GM19452 (cell line): ENCODE results near the gene WNT7A.
"Not testable (repeated sequence)": the region's sequence is repeated elsewhere in the genome, so short reads cannot be mapped to it uniquely, and the experiment has no call there.

Experiments used
- ATAC-seq: cut with Tn5 transposase; IDR thresholded peaks from one replicate; pipeline ENCODE4 v1.9.1; 2021; ENCODE audit not compliant: unreplicated experiment

The WNT7A gene

GRCh38 chr3:13866041-13866965 is 13.6 kb downstream of the WNT7A start:
- ATAC-seq, result no peak

GRCh38 chr3:13865581-13865980 is 14.3 kb downstream of the WNT7A start:
- no peak for ATAC-seq

- ATAC-seq, result no peak
These were observed 14.8 kb downstream of the WNT7A start for GRCh38 chr3:13865106-13865505.

- ATAC-seq, result no peak
These were observed 15.8 kb downstream of the WNT7A start for GRCh38 chr3:13863965-13864595.

GRCh38 chr3:13863382-13863952 is 16.4 kb downstream of the WNT7A start:
- ATAC-seq, result no peak

GRCh38 chr3:13861461-13861860 is 18.4 kb downstream of the WNT7A start:
- no peak for ATAC-seq

- ATAC-seq, result no peak
These were observed 19.9 kb downstream of the WNT7A start for GRCh38 chr3:13860001-13860400.

- ATAC-seq, result no peak
These were observed 20.9 kb downstream of the WNT7A start for GRCh38 chr3:13858768-13859520.

- ATAC-seq, result no peak
These were observed 22.0 kb downstream of the WNT7A start for GRCh38 chr3:13857702-13858380.

- not testable (repeated sequence) for ATAC-seq
These were observed 23.2 kb downstream of the WNT7A start for GRCh38 chr3:13856628-13857027.

GRCh38 chr3:13856006-13856405 is 23.9 kb downstream of the WNT7A start:
- no peak for ATAC-seq

GRCh38 chr3:13854492-13854891 is 25.4 kb downstream of the WNT7A start:
- no peak for ATAC-seq

- no peak for ATAC-seq
These were observed 25.9 kb downstream of the WNT7A start for GRCh38 chr3:13853978-13854296.

- no peak for ATAC-seq
These were observed 26.5 kb downstream of the WNT7A start for GRCh38 chr3:13853256-13853977.

- ATAC-seq, result no peak
These were observed 27.2 kb downstream of the WNT7A start for GRCh38 chr3:13852638-13853009.

GRCh38 chr3:13851997-13852637 is 27.8 kb downstream of the WNT7A start:
- ATAC-seq, result no peak

- ATAC-seq, result no peak
These were observed 28.6 kb downstream of the WNT7A start for GRCh38 chr3:13851091-13851849.

GRCh38 chr3:13850161-13850945 is 29.5 kb downstream of the WNT7A start:
- no peak for ATAC-seq
